GM18511 (cell line): ENCODE results near the gene KDM6A.
"Not testable (repeated sequence)": the region's sequence is repeated elsewhere in the genome, so short reads cannot be mapped to it uniquely, and the experiment has no call there.

ENCODE experiments used
- ATAC-seq: cut with Tn5 transposase; IDR thresholded peaks from one replicate; pipeline ENCODE4 v1.9.1; 2021; ENCODE audit warnings: mild to moderate bottlenecking, moderate library complexity; ENCODE audit not compliant: unreplicated experiment

The KDM6A gene

DNA sequence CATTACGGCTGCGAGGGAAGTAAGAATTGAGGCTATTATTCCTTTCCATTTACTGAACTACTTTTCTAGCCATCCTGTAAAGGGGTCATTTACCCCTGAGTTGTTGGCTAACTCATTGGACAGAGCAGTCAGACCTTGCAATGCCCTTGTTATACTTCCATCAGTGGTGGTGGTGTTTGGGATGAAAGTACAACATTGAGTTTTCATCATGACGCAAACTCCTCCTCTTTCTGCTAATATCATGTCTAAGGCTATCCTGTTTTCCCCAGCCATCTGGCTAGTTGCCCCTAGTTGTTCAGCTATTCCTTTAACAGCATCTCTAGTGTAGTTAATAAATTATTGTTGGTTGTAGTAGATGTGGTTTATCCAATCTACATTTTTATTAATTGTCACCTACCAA is 126.9 kb downstream of the KDM6A start:
- not testable (repeated sequence) for ATAC-seq

DNA sequence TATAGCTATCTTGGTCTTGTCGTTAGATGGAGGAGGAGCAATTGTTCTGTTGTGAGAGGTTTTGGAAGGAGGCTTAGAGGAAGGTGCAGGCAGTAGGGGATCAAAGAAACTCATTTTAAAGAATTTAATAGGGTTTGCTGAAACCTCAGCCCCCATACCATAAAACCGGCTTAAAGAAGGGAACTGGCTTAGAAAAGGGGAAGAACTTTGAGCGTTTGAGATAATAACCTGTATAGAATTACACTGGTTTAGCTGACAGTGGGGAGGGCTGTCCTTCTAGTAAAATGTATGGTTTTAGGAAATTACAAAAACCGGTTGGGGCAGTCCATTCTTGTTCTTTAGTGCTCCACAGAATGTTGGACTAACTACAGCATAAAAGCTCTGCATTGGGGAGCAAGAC is 128.1 kb downstream of the KDM6A start:
- ATAC-seq = no peak

- no peak for ATAC-seq
Measured at GRCh38 chrX:45003085-45003484, 130.1 kb downstream of the KDM6A start.

DNA sequence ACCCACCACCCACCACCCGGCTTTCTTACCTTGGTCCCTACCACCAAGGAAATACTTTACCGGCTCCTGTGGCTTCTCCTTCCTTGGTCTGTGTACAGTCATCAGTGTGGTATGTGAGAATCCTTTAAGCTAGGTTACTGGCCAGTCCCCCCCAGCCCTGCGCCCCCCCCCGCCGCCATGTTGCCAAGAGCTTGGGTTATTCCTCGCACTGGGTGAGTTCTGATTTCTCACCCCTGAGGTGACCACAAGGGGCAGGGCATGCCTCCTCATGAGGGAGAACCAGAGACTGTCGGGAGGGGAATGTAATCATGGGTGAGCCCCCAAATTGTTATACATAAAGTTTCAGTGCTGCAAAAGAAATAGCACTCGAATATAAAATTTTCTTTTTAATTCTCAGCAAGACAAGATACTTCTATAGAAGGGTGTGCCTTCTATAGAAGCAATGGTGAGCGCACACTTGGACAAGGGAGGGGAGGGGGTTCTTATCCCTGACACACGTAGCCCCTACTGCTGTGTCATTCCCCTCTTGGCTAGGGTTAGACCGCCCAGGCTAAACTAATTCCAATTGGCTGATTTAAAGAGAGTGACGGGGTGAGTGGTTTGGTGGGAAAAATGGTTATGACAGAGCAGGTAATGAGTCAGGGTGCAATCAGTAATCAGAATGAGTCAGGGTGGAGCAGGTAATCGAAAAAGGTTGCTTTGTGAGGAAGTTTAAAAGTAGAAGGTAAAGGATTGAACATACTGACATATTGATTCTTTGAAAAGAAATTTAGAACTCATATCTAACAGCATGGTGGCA is 133.2 kb downstream of the KDM6A start:
- ATAC-seq = no peak

DNA sequence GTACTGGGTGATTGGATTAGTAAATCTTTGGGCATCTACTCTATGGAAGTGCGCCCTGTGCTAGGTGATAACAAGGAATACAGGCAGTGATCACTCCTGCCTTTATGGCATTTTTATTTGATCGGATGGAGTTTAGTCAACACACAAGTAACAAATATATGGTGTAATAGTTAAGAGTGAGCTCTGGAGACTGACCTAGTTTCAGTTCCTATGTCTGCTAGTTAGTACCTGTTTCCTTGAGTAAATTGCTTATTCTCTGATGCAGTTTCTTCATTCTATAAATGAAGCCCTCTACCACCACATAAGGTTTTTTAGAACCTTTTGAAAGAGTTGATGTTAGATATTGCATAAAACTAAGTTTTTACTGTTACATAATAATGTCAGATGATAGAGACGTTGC is 134.6 kb downstream of the KDM6A start:
- ATAC-seq = peak; percentile 94

- no peak for ATAC-seq
Measured at GRCh38 chrX:45009371-45010000, 136.5 kb downstream of the KDM6A start.

- no peak for ATAC-seq
Measured at GRCh38 chrX:45011131-45011530, 138.1 kb downstream of the KDM6A start.

DNA sequence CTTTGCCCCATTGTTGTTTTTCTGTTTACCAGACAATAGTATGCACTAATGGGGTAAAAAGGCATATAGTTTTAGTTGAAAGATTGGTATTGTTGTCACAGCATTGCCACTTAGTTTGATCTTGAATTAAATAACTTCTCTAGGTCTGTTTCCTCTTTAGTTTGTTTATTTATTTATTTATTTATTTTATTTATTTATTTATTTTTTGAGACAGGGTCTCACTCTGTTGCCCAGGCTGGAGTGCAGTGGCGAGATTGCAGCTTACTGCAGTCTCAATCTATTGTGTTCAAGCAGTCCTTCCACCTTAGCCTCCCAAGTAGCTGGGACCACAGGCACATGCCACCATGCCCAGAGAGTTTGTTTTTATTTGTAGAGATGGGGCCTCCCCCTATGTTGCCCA is 138.6 kb downstream of the KDM6A start:
- ATAC-seq = no peak

DNA sequence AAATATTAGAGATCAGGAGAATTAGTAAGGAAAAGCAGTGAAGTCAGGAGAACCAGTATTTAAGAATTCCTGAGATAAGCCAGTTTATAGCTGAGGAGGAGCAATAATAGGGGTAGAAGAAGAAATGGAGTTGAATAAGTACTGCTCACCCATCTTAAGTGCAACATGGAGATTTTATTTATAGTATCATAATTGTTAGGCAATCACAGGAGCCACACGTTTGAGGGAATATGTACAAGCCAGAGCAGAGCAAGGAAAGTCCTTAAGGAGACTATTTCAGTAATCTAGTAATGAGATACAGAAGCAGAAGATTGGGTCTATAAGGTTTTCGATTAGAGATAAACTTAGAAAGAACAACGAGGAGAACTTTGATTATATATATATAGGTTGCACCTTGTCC is 145.0 kb downstream of the KDM6A start:
- ATAC-seq = no peak

DNA sequence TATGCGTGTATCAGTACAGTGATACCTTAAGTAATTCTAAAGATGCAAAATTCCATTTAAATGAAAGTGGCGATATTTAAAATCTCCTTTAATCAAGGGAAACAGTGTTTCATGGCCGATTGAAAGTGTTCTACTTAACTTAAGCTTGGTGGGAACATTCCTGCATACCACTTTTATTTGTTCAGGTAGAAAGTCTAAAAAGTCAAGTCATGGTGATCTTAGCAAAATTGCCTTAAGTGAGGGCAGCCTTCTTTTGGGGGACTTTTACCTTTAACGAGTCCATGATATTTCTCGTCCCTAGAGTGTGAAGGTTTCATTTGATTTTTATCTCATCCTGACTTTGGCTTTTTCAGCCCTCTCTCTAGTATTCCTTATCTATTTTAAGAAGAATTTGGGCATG is 149.2 kb downstream of the KDM6A start:
- no peak for ATAC-seq

GRCh38 chrX:45024501-45024900 is 151.5 kb downstream of the KDM6A start:
- ATAC-seq = no peak

- no peak for ATAC-seq
Measured at GRCh38 chrX:45026036-45026435, 153.0 kb downstream of the KDM6A start.

- no peak for ATAC-seq
Measured at GRCh38 chrX:45031830-45032378, 158.9 kb downstream of the KDM6A start.

- no peak for ATAC-seq
Measured at GRCh38 chrX:45035071-45035470, 162.1 kb downstream of the KDM6A start.

GRCh38 chrX:45036161-45036560 is 163.2 kb downstream of the KDM6A start:
- no peak for ATAC-seq

GRCh38 chrX:45040137-45040536 is 167.1 kb downstream of the KDM6A start:
- ATAC-seq = not testable (repeated sequence)

DNA sequence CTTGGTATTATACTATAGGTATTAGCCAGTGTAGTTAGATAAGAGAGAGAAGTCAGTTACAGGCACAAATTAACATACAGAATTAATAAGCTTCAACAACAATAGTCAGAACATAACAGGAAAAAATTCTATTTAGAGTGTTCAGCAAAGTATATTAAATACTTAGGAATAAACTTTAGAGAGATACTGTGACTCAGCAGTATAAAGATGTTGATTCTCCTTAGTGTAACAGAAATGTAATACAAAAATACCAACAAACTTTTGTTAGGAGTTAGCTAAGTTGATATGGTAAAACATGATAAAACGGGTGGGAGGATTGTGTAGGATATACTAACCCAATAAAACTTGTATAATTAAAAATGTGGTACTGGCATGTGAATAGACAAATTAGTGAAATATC is 173.4 kb downstream of the KDM6A start:
- no peak for ATAC-seq

DNA sequence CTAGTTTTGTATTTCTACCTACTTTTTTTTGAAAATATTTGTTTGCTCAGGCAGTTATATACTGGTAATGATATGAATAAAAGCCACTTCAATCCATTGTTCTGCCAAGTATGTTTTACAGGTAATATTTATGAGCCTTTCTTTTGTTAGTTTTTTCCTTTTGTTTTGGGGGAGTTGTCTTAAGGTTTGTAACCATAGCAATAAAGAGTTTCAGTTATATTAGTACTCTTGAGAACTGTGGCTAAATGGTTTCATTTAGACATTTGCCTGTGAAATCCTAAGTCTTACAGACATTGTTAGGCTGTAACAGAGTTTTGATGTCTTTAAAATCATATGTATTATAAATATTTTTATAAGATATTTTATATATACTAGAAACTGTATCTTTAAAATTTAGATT is 177.6 kb downstream of the KDM6A start:
- ATAC-seq = no peak

DNA sequence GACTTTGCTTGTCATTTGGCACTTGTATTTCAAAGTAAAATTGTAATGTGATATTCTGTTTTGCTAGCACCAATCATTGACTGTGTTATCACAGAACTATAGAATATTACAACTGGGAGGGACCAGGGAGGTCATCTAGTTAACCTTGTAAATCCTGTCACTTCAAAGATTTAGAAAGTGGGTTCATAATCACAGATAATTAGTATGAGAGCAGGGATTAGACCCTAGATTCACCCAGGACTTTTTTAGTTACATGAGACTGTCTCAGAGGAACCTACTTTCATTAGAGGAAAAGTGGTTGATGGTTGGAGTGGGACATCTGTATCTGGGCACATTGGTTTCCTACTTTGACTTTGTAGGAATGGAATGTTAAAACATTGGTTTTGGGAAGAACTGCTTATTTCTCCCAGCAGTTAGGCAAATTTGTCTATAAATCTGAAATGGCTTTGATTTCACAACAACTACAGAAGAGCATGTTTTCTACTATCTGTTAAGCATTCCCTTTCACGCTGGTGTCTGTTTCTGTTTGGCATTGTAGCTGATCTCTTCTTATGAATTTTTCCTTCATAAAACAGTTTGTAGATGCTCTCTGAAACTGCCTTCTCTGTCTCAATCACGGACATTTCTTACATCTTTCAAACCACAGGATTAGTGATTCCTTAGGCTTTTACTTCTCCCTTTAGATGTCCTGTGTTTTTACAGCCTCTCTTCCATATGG is 183.6 kb downstream of the KDM6A start:
- ATAC-seq = no peak

DNA sequence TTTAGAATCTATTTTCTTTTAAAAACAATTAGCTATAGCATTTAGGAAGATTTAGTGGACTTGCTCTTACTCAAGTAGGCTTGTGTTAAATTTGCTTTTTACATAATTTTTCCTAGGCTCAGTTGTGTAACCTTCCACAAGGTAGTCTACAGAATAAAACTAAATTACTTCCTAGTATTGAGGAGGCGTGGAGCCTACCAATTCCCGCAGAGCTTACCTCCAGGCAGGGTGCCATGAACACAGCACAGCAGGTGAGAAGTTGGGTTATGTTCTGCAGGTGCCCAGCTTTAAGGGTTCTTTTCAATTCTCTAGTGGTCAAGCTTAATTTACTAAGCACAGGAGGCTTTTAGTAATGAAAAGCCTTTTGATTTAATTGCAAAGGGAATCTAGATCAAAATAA is 186.9 kb downstream of the KDM6A start:
- not testable (repeated sequence) for ATAC-seq

DNA sequence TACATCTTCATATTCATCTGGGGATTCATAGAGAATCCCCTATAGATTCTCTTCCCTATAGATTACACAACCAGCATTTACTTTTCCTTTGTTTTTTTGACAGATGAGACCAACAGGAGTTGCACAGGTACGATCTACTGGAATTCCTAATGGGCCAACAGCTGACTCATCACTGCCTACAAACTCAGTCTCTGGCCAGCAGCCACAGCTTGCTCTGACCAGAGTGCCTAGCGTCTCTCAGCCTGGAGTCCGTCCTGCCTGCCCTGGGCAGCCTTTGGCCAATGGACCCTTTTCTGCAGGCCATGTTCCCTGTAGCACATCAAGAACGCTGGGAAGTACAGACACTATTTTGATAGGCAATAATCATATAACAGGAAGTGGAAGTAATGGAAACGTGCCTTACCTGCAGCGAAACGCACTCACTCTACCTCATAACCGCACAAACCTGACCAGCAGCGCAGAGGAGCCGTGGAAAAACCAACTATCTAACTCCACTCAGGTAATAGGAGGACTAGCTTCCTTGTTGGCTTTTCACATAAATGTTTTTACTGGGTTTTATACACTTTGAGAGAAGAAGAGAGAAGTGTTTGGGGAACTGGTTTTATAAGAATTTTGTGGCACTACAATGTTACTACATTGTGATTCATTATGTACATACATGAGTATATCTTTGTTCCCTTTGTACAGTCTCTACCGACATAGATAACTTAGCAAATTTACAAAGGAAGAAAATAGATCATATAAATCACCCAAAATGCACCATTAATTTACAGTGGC is 190.5 kb downstream of the KDM6A start:
- ATAC-seq = no peak
